HG03575 (cell line): ENCODE results near the gene CCNI.
"Not testable (repeated sequence)": the region's sequence is repeated elsewhere in the genome, so short reads cannot be mapped to it uniquely, and the experiment has no call there.

Experiments
- ATAC-seq: cut with Tn5 transposase; IDR thresholded peaks from one replicate; pipeline ENCODE4 v1.9.1; 2021; ENCODE audit not compliant: unreplicated experiment, insufficient number of reproducible peaks, low FRiP score; ENCODE audit errors: extremely low read depth

The CCNI gene

DNA sequence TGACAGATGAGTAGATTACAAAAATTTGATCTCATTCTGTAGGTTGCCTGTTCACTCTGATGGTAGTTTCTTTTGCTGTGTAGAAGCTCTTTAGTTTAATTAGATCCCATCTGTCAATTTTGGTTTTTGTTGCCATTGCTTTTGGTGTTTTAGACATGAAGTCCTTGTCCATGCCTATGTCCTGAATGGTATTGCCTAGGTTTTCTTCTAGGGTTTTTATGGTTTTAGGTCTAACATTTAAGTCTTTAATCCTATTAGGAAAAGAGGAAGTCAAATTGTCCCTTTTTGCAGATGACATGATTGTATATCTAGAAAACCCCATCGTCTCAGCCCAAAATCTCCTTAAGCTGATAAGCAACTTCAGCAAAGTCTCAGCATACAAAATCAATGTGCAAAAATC lies 11.2 kb upstream of the CCNI start:
- ATAC-seq, result not testable (repeated sequence)

DNA sequence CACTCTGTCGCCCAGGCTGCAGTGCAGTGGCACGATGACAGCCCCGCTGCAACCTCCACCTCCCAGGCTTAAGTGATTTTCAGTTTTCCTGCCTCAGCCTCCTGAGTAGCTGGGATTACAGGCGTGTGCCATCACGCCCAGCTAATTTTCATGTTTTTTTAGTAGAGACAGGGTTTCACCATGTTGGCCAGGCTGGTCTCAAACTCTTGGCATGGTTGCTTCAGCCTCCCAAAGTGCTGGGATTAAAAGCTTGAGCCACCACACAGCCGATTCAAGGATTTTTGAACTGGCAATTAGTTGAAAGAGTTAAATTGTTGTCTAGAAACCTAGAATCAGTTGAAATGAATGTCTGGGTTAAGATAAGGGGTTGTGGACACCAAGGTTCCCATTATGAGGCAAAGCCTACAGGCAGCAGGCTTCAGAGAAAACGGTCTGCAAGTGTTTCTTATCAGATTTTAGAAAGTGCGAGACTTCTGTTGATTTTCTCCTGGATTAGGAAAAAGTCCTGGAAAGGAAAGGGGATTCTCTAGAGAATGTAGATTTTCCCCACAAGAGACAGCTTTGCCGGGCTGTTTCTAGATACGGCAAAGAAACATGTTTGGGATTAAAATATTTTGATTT lies 8.3 kb upstream of the CCNI start:
- ATAC-seq, result no peak

DNA sequence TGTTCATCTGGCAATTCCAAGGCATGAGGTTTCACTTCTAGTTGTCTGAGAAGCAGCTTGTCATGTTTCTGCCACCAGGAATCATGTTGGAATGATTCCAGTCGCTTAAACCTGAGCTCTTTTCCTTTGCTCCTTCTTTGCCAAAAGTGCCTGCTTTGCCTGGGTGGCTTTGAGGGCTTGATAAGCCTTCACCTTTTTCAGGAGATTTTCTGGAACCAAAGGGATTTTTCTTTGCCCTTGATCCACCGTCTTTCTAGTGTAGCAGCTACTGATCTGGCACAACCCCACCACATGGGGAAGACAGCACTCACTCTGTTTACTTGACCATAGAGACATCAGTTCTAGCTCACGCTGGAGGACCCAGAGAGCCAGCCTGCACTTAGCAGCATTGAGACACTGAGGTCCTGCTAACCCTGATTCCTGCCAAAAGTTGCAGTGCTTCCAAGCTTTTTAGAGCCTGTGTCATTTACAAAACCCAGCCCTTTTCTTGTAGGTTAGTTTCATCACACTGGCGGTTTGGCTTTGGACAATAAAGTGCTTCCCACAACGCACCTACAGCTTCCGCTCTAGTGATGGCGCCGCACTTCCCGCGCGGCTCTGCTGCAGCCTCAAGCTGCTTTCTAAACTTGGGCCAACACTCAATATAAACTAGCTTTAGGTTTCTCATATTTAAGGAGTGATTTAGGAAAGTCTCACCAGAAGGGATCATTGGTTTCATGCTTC lies 7.3 kb upstream of the CCNI start:
- no peak for ATAC-seq

DNA sequence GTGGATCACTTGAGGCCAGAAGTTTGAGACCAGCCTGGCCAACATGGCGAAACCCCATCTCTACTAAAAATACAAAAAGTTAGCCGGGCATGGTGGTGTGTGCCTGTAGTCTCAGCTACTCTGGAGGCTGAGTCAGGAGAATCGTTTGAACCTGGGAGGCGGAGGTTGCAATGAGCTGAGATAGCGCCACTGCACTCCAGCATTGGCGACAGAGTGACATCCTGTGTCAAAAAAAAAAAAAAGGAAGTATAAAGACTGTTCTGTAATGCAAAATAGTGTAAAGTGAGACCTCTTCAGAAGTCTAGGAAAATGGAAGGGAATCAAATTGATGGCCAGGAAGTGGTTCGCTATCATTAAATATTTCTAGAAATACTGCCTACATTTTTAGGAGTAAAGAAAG lies 5.0 kb upstream of the CCNI start:
- not testable (repeated sequence) for ATAC-seq

DNA sequence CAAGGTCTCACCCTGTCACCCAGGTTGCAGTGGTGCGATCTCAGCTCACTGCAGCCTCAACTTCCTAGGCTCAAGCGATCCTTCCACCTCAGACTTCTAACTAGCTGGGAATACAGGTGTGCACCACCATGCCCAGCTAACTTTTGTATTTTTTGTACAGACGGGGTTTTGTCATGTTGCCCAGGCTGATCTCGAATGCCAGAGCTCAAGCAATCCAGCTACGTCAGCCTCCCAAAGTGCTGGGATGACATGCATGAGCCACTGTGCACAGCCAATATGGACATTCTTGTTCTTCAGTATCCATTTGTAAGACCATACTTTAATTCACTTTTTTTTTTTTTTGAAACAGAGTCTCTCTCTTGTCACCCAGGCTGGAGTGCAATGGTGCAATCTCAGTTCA lies 3.5 kb upstream of the CCNI start:
- ATAC-seq, result no peak

DNA sequence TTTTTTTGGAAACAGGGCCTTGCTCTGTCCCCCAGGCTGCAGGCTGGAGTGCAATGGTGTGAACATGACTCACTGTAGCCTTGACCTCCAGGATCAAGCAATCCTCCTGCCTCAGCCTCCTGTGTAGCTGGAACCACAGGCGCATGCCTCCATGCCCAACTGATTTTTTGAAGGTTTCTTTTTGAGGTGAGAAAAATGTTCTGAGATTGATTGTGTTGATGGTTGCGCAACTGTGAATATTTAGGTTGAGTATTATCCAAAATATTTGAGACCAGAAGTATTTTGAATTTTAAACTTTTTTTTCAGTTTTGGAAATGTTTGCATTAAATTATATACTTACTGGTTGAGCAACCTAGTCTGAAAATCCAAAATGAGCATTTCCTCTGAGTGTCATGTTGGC lies 2.6 kb upstream of the CCNI start:
- ATAC-seq, result no peak

DNA sequence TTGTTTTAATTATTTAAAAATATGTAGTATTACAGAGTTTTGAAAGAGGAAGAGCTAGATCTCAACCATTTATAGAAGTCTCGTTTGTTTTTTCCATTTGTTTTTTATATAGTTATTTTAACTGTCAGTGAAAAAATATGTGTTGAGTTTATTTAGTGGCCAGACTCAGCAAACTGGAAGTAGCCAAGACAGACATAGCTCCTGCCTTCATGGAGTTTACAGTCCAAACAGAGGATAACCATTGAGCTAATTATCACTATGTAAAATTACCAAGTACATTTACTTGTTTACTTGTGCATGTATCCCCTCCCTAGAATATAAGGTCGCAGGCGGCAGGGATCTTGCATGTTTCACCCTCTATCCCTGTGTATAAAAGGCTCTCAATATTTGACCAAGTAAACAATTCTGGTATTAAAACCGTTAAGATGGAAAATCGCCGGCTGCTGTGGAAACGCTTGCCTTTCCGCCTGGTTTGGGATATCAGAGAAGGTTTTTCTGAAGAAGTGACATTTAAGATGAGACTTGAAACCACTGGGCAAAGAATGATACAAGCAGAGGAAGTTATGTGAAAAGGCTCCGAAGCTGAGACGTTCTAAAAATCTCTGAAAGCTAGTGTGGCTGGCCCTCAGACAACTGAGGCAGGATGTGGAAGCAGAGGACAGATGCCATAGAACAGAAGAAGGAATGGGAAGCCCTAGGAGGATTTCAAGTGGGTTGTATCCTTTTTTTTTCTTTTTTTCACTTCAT lies 1.3 kb upstream of the CCNI start:
- ATAC-seq, result no peak

DNA sequence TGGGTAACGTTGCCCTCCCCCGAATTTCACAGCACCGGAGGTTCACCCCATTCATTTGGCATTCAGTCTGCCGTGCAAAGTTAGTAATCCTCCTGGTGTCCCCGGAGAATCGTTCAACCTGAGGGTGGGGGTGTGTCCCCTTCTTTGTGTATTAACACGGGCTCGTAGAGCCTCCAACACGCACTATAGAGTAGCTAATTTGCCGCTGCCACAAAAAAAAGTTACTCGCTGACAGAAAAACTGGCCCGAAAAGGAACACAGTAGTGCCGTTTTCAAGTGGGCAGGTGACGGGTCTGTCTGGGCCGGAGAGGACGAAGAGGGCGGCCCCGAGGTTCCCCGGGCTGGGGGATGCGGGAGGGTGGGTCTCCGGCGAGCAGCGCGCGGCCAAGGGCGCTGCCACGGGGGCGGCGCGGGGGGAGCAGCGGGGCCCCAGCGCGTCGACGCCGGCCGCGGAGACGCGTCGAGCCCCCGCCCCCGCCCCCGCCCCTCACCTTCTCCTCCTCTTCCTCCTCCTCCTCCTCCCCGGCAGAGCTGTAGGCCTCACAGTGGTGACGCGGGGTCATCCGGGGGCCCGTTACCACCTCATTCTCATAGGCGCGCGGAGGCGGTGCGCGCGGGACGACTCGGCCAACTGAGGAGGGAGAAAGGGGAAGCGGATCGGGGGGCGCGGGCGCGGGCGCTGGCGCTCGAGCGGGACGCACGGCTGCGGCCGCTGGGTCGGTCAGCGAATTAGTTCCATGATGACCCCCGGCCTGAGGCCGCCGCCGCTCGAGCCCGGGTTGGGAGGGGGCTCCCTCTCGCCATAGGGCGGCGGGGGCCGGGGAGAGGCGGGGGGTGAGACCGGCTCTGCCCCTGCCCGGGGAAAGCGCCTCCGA lies 571 bp downstream of the CCNI start:
- no peak for ATAC-seq

DNA sequence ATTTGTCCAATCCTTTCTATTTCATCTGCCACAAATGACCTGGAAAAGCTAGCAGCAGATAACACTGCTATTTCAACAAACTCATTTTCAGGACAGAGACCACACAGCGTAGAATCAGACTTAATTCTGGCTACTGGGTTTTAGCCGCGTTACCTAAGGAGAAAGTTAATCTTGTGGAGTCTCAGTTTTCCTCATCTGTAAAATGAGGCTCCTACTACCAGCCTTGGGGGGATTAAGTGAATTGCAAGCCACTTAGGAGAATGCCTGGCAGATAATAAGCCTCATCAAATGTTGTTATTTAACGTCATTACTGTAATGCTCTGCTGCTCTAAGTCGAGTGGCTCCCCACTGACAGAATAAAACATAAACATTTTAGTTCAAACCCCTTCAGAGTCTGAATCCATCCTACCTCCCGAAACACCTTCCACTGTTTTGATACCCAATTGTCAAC lies 1.4 kb downstream of the CCNI start:
- ATAC-seq, result no peak

DNA sequence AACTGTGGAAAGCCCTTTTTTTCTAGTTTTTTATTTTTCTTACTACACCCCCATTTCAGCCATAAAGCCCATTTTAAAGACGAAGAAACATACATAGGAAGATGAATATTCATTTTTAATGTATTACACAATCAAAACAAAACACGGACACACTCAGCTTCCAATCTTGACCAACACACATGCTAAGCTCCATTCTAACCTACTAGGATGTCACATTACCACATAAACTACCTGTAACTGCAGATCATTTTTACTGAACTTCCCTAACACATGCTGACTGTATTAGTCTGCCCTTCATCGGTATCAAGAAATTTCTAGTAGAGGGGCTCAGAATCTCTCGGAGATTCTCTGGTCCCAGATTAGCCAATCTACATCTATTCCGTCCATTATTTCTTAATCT lies 1.8 kb downstream of the CCNI start:
- ATAC-seq, result no peak

DNA sequence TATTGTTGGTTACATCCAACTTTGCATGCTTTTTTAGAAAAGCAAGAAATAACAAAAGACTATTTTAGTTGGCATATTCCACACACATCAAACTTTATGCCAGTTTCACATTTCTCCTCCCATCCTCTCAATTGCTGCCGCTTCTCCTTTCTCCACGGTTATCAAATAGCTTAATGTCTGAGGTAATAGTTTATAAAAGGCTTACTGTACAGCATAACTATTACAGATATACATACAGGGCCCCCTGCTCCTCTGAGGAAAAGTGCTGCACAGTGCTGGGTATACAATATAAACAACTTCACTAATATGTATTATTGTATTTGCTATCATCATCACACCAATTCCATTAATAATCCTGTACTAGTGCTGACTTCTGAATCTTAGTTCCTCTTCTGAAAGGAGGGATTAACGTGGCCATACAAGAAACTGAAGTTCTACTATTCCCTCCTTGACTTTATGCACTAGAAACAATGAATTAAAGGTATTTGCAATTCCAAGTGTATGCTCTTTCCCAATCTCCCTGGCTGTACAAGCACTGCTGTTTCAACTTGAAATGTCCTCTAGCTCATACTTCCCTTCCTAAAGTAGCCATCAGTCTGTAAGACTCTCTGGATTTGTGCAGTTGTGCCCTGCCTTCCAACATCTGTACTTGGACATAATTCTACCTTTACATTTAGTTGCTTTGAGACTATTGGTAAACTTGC lies 2.5 kb downstream of the CCNI start:
- ATAC-seq, result no peak

DNA sequence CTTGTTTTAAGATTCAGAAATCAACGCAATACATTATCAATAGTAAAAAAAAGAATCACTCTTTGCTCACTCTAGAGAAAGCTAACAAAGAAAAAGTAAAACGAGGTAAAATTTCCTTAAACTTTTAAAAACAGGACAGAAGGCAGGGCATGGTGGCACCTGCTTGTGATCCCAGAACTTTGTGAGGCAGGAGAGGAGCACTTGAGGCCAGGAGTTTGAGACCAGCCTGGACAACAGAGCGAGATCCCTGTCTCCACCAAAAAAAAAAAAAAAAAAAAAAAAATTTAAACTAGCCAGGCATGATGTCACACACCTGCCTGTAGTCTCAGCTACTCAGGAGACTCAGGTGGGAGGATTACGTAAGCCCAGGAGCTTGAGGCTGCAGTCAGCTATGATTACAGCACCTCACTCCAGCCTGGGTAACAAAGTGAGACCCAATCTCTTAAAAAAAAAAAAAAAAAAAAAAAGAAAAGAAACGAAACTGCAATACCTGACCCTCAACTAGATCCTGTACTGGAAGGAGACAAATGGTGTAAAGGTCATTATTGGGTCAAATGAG lies 3.5 kb downstream of the CCNI start:
- ATAC-seq, result no peak

DNA sequence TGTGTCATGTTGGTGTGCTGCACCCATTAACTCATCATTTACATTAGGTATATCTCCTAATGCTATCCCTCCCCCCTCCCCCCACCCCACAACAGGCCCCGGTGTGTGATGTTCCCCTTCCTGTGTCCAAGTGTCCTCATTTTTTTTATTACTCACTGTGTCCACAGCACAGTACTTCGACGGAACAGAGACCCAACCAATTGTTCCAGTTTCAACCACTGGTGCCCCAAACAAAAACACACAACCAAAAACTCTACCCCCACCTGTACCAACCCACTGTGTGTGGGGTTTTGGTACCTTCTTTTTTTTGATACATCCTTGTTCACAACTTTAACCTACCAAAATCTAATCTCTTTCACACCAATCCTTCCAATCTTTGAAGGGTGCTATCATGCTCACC lies 6.3 kb downstream of the CCNI start:
- ATAC-seq, result not testable (repeated sequence)

DNA sequence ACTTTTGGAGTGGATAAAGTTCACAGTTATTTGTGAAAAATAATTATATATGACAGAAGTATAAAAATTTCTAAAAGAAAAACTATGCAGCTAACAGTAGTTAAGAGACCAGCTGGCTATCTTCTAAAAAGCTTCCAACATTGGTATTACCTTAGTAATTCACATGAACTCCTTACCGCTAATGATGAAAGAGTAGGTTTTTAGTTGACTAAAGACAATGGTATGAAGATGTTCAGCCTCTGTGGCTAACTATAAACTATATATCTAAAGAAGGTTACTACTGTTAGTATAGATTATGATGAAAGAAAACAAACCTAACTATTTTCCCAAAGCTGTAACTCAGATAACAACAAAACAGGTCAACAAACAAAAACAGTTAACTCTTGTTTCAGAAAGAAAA lies 10.4 kb downstream of the CCNI start:
- ATAC-seq, result no peak

DNA sequence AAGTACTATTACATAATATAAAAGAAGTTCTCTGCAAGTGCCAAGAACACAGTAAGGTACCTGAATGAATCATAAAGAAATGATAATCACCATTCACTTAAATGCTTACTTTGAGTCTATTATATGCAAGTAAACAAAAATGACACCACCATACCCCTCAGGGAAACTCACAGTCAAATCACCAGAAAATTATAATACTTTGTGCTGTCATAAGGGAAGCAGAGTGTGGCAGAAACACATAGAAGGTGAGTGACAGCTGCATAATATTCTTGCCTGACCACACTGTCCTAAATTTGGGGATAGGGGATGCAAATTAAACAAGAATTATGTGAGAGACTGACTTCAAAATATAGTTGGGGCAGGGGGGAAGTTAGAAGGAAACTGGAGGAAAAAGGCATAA lies 12.9 kb downstream of the CCNI start:
- no peak for ATAC-seq

DNA sequence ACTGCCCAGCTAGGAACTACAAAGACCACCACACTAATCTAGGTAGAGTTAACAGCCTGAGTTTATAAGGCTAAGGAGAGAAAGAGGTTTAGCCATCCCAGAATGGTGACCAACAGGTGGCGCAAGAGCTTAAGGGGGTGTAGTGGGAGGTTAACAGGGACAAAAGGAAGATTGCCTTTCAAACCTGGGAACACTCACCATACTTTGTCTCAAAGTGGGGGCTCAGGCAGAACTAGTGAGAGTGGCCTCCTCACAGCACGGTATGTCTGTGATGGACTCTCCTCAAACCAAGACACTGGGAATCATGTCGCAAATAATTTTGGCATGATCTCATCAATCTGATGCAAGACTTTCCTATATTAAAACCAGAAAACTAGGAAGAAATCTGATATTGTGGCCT lies 23.4 kb downstream of the CCNI start:
- no peak for ATAC-seq

DNA sequence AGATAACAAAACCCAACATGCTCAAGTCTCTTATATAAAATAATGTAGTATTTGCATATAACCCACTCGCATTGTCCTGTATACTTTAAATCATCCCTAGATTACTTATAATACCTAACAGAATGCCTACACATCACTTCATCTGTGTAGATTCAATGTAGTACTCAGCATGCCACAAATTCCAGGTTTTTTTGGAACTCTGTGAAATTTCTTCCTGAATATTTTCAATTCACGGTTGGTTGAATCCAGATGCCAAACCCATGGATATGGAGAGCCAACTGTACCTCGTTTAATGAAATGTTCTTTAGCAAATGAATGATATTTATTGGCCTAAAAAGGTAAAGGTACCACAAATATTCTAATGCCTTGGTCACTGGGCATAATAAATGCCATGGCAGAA lies 24.8 kb downstream of the CCNI start:
- ATAC-seq, result no peak

DNA sequence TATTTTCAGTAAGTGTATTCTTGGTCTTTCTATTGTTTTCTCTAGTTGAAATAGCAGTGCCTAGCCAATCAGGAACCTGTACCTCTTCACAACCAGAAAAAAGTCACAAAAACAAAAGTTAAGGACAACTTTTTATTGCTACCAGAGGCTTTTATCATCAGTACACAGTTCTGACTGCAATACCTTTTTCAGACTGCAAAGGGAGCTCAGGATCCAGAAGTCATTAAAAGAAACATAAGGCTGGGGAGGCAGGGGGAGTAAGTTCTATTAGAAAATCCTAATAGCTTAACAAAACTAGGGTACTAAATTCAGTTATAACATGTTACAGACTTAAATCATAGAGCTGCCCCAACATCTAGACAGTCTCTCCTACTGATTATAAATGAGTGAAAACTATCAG lies 28.8 kb downstream of the CCNI start:
- no peak for ATAC-seq
